Spleen (tissue), 7 donors: ENCODE results near the gene KRT85.
A peak's percentile ranks its signal among the peaks of the same experiment; 100 is the strongest.

Source experiments
- POLR2A ChIP-seq, 3 donors: fragments of 450-650 bp; IDR thresholded peaks; one replicate each; pipeline ENCODE4 v1.5.1; 2017; ENCODE audit warnings: antibody characterized with exemption in 3 of 3, mild to moderate bottlenecking in 1 of 3
- TF ChIP-seq, protein P1 (sequence below), 11 experiments: fragments of 200-600 bp in 7 of 11; fragments of 450-650 bp in 4 of 11; sonication (generic) in 4 of 11; IDR thresholded peaks in 8 of 11; conservative IDR thresholded peaks in 3 of 11; 1 replicate in 7 of 11; 2 replicates in 4 of 11; pipeline versions ENCODE4 v1.4.0 to v1.8.0; 2016 to 2021; ENCODE audit warnings: antibody characterized with exemption in 11 of 11, inconsistent platforms in 4 of 11, mild to moderate bottlenecking in 1 of 11
- donor health status: DM: no; HTN: no; CAD: no; lungs with moderate emphysema.
- donor health status: DM: no; HTN: no; CAD: no.
- donor health status: DM: no; HTN: no; CAD: no.

GRCh38 chr12:52372216-52373154 lies 5.2 kb upstream of the KRT85 start:
- TF ChIP-seq, protein P1, sequence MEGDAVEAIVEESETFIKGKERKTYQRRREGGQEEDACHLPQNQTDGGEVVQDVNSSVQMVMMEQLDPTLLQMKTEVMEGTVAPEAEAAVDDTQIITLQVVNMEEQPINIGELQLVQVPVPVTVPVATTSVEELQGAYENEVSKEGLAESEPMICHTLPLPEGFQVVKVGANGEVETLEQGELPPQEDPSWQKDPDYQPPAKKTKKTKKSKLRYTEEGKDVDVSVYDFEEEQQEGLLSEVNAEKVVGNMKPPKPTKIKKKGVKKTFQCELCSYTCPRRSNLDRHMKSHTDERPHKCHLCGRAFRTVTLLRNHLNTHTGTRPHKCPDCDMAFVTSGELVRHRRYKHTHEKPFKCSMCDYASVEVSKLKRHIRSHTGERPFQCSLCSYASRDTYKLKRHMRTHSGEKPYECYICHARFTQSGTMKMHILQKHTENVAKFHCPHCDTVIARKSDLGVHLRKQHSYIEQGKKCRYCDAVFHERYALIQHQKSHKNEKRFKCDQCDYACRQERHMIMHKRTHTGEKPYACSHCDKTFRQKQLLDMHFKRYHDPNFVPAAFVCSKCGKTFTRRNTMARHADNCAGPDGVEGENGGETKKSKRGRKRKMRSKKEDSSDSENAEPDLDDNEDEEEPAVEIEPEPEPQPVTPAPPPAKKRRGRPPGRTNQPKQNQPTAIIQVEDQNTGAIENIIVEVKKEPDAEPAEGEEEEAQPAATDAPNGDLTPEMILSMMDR (IDR thresholded peaks at IDR 0.05 in 8 of 11, conservative IDR thresholded peaks at IDR 0.05 in 3 of 11): peak; percentile 36 to 78 (median 66)
- no peak for TF ChIP-seq POLR2A (IDR thresholded peaks at IDR 0.05)
